ENCODE measurements around the gene ARHGAP26.

GRCh38 chr5:142994218-142994617 lies 224.0 kb downstream of the ARHGAP26 start:
- no peak for TF ChIP-seq REST (IDR thresholded peaks at IDR 0.05; ENCODE audit: unreplicated experiment)
- no peak for TF ChIP-seq CTCF (conservative IDR thresholded peaks at IDR 0.05; ENCODE audit: low read depth in 2 of 2)

Measured in GM23338 (cell line).